CD4-positive, alpha-beta memory T cell (primary cell): Measurements from ENCODE around the gene MICAL1. TPM values are rescaled to one million over a fixed set of nuclear protein-coding genes. Genes with fewer than 3 reads are reported as not detected.
"Not testable (repeated sequence)": the region's sequence is repeated elsewhere in the genome, so short reads cannot be mapped to it uniquely, and the experiment has no call there.

Experiments
- CTCF ChIA-PET: fragments of 350-600 bp; sonication (Branson Sonifier 250); formaldehyde crosslinking; loops from one replicate; lab custom pipeline; 2021; ENCODE audit warnings: inconsistent platforms; ENCODE audit not compliant: partially characterized antibody; lab: Charles Lee
- POLR2A ChIA-PET: fragments of 350-600 bp; sonication (Branson Sonifier 250); formaldehyde crosslinking; loops from one replicate; lab custom pipeline; 2021; ENCODE audit not compliant: partially characterized antibody; lab: Charles Lee
- DNase-seq, 5 donors: peaks; one replicate each; pipeline versions ENCODE4 v3.0.0 to v3.0.0-alpha.2; 2020 to 2022; ENCODE audit warnings: mixed read lengths in 1 of 5
- H3K27ac ChIP-seq: one replicate; pipeline ENCODE4 v1.7.0; 2013; ENCODE audit warnings: low read depth, low read length
- H3K27me3 ChIP-seq: 2 replicates; pipeline ENCODE4 v1.7.0; 2013; ENCODE audit warnings: mild to moderate bottlenecking, low read length, moderate library complexity; ENCODE audit not compliant: insufficient read depth
- H3K36me3 ChIP-seq: 2 replicates; pipeline ENCODE4 v1.7.0; 2013; ENCODE audit warnings: mild to moderate bottlenecking, low read length, moderate library complexity; ENCODE audit not compliant: insufficient read depth
- H3K4me1 ChIP-seq: 2 replicates; pipeline ENCODE4 v1.7.0; 2013; ENCODE audit warnings: mild to moderate bottlenecking, low read length, moderate library complexity; ENCODE audit not compliant: insufficient read depth
- H3K4me3 ChIP-seq, 2 donors: one replicate each; pipeline ENCODE4 v1.7.0; 2013; ENCODE audit warnings: low read length in 2 of 2, mild to moderate bottlenecking in 1 of 2
- H3K9me3 ChIP-seq, 2 donors: one replicate each; pipeline ENCODE4 v1.7.0; 2013; ENCODE audit warnings: low read length in 2 of 2, control low read depth in 1 of 2; ENCODE audit not compliant: control insufficient read depth in 1 of 2
- H3K27ac Mint-ChIP-seq, 7 donors: one replicate each; pipeline ENCODE4 v1.8.0; 2020 to 2021; ENCODE audit warnings: mixed read lengths in 7 of 7, mild to moderate bottlenecking in 6 of 7, inconsistent platforms in 3 of 7, moderate library complexity in 3 of 7
- H3K27me3 Mint-ChIP-seq, 2 donors: one replicate each; pipeline ENCODE4 v1.8.0; 2020 to 2021; ENCODE audit warnings: mixed read lengths in 2 of 2
- H3K36me3 Mint-ChIP-seq, 2 donors: one replicate each; pipeline ENCODE4 v1.8.0; 2020 to 2021; ENCODE audit warnings: mixed read lengths in 2 of 2, inconsistent platforms in 1 of 2, mild to moderate bottlenecking in 1 of 2
- H3K4me1 Mint-ChIP-seq, 4 donors: one replicate each; pipeline ENCODE4 v1.8.0; 2020 to 2021; ENCODE audit warnings: mixed read lengths in 4 of 4, mild to moderate bottlenecking in 1 of 4
- H3K4me3 Mint-ChIP-seq, 8 donors: one replicate each; pipeline ENCODE4 v1.8.0; 2020 to 2021; ENCODE audit warnings: mixed read lengths in 8 of 8, mild to moderate bottlenecking in 7 of 8, moderate library complexity in 6 of 8, inconsistent platforms in 3 of 8
- H3K9me3 Mint-ChIP-seq, 8 donors: one replicate each; pipeline ENCODE4 v1.8.0; 2020 to 2021; ENCODE audit warnings: mixed read lengths in 8 of 8, mild to moderate bottlenecking in 5 of 8, inconsistent platforms in 3 of 8, moderate library complexity in 1 of 8
- intact Hi-C: fragments of 100-400 bp; cut with micrococcal nuclease; formaldehyde crosslinking; loops from one replicate; pipeline ENCODE4 v1.15.1; 2023
- polyA plus RNA-seq, 2 donors: library from polyadenylated mRNA; unstranded; fragments of 300-500 nt; fragmentation: Illumina TruSeq; gene quantifications; one replicate each; pipeline ENCODE4 v1.2.3, GENCODE V29; 2021
- total RNA-seq, 2 experiments: library from RNA; stranded (reverse); gene quantifications; one replicate each; pipeline ENCODE4 v1.2.3, GENCODE V29; 2021

Gene MICAL1
- total and polyA plus RNA-seq, 4 experiments from 2014 or later = 9.0 to 79.3 (median 50.0) TPM

GRCh38 chr6:109461205-109461604, 5.6 kb upstream of the MICAL1 start:
- CTCF ChIA-PET = interaction anchor here (1.5 to 2.2 kb wide), 3 partner anchors 19 to 30 kb away, joined by 5 to 12 read pairs (median 6); no protein-coding TSS in a partner anchor
- Histone ChIP-seq H3K4me1 (peaks cover 55% of the 10 kb centered on the region), H3K36me3 (peaks cover 24% of the 10 kb centered on the region)
- H3K4me3 Mint-ChIP-seq, H3K9me3 ChIP-seq, DNase-seq, H3K9me3 Mint-ChIP-seq, H3K27ac ChIP-seq, H3K4me3 ChIP-seq, H3K27me3 ChIP-seq, intact Hi-C loops, H3K27me3 Mint-ChIP-seq: not testable (repeated sequence)
- Mint-ChIP-seq H3K4me1 (peaks cover 47 to 71% (median 56%) of the 10 kb centered on the region in 4 donors), H3K27ac (peak overlapping the region in 6 of 7 donors; percentile 14 to 70 (median 58)), H3K36me3 (peaks cover 32 to 43% of the 10 kb centered on the region in 2 donors)
- POLR2A ChIA-PET = interaction anchor here (1.4 to 13.4 kb wide), 3 partner anchors 21 to 78 kb away, joined by 3 to 148 read pairs (median 132); partner anchors contain the start of genes CD164 and ZBTB24

GRCh38 chr6:109460161-109460829, 4.7 kb upstream of the MICAL1 start:
- Mint-ChIP-seq H3K4me3 (no peak overlapping the region), H3K9me3 (peaks cover 0 to 3% (median 0%) of the 10 kb centered on the region in 8 donors), H3K36me3 (peaks cover 28 to 34% of the 10 kb centered on the region in 2 donors), H3K27ac (peak overlapping the region; percentile 48 to 91 (median 75)), H3K27me3 (no peaks in the 10 kb centered on the region), H3K4me1 (peaks cover 39 to 64% (median 50%) of the 10 kb centered on the region in 4 donors)
- CTCF ChIA-PET = interaction anchor here (1.1 to 2.6 kb wide), 8 partner anchors 9 to 579 kb away, joined by 4 to 12 read pairs (median 6); partner anchors contain the start of genes CD164 and ZBTB24
- no peak for DNase-seq
- no peak overlapping the region for H3K4me3 ChIP-seq
- H3K4me1 ChIP-seq = peaks cover 55% of the 10 kb centered on the region
- no peak overlapping the region for H3K27ac ChIP-seq
- H3K27me3 ChIP-seq = no peaks in the 10 kb centered on the region
- intact Hi-C loops = no loop called here
- peaks cover 15% of the 10 kb centered on the region for H3K36me3 ChIP-seq
- POLR2A ChIA-PET = interaction anchor here (1.2 to 13.4 kb wide), 4 partner anchors 11 to 77 kb away, joined by 3 to 148 read pairs (median 68); partner anchors contain the start of genes CD164 and ZBTB24
- no peaks in the 10 kb centered on the region for H3K9me3 ChIP-seq

GRCh38 chr6:109458774-109459531, 3.4 kb upstream of the MICAL1 start:
- no peaks in the 10 kb centered on the region for H3K9me3 ChIP-seq
- Mint-ChIP-seq H3K4me3 (peak overlapping the region in 3 of 8 donors; percentile 2 to 24 (median 21)), H3K27ac (peak overlapping the region; percentile 51 to 96 (median 89)), H3K9me3 (peaks cover 0 to 3% (median 0%) of the 10 kb centered on the region in 8 donors), H3K36me3 (peaks cover 20 to 30% of the 10 kb centered on the region in 2 donors), H3K27me3 (no peaks in the 10 kb centered on the region), H3K4me1 (peaks cover 38 to 66% (median 48%) of the 10 kb centered on the region in 4 donors)
- peak overlapping the region in 1 of 2 donors; percentile 11 for H3K4me3 ChIP-seq
- H3K36me3 ChIP-seq = peaks cover 5% of the 10 kb centered on the region
- peak; percentile 28 to 77 (median 46) for DNase-seq
- intact Hi-C loops = loop anchor here (1.0 to 10.0 kb wide), 2 partner anchors 21 to 1356 kb away; partner anchors contain the start of gene CDK19
- H3K27me3 ChIP-seq = no peaks in the 10 kb centered on the region
- CTCF ChIA-PET = interaction anchor here (1.2 to 3.5 kb wide), 4 partner anchors 20 to 271 kb away, joined by 3 to 15 read pairs (median 8); partner anchors contain the start of genes CD164 and ZBTB24
- POLR2A ChIA-PET = interaction anchor here (1.1 to 13.4 kb wide), 5 partner anchors 9 to 76 kb away, joined by 4 to 220 read pairs (median 132); partner anchors contain the start of genes CD164, PPIL6, SMPD2 and ZBTB24
- H3K27ac ChIP-seq = peak overlapping the region; percentile 31
- peaks cover 49% of the 10 kb centered on the region for H3K4me1 ChIP-seq

- Mint-ChIP-seq H3K36me3 (peaks cover 16 to 25% of the 10 kb centered on the region in 2 donors), H3K27me3 (no peaks in the 10 kb centered on the region), H3K4me1 (peaks cover 41 to 69% (median 55%) of the 10 kb centered on the region in 4 donors), H3K9me3 (peaks cover 0 to 3% (median 0%) of the 10 kb centered on the region in 8 donors), H3K27ac (peak overlapping the region; percentile 51 to 96 (median 77)), H3K4me3 (peak overlapping the region in 7 of 8 donors; percentile 28 to 78 (median 59))
- Histone ChIP-seq H3K36me3 (peaks cover 5% of the 10 kb centered on the region), H3K4me1 (peaks cover 61% of the 10 kb centered on the region), H3K27me3 (no peaks in the 10 kb centered on the region), H3K4me3 (no peak overlapping the region), H3K9me3 (no peaks in the 10 kb centered on the region), H3K27ac (no peak overlapping the region)
- no peak for DNase-seq
- ChIA-PET POLR2A (interaction anchor here (1.0 to 13.4 kb wide), 5 partner anchors 9 to 722 kb away, joined by 3 to 220 read pairs (median 132); partner anchors contain the start of genes CD164, CDC40, PPIL6 and SMPD2), CTCF (interaction anchor here (1.5 to 8.6 kb wide), 6 partner anchors 15 to 75 kb away, joined by 3 to 70 read pairs (median 10); partner anchors contain the start of genes CD164, PPIL6, SMPD2 and ZBTB24)
- intact Hi-C loops = loop anchor here (10.0 kb wide), 1 partner anchor 1357 kb away; the partner anchor contains the start of gene CDK19
Observed at GRCh38 chr6:109457562-109457996, 2.0 kb upstream of the MICAL1 start.

GRCh38 chr6:109456710-109457561, 1.4 kb upstream of the MICAL1 start:
- Histone ChIP-seq H3K4me3 (no peak overlapping the region), H3K36me3 (peaks cover 6% of the 10 kb centered on the region), H3K4me1 (peaks cover 67% of the 10 kb centered on the region), H3K27me3 (no peaks in the 10 kb centered on the region), H3K27ac (peak overlapping the region; percentile 56), H3K9me3 (no peaks in the 10 kb centered on the region)
- no peak for DNase-seq
- POLR2A ChIA-PET = interaction anchor here (0.9 to 13.4 kb wide), 11 partner anchors 7 to 723 kb away, joined by 3 to 220 read pairs (median 12); partner anchors contain the start of genes AK9, CD164, CDC40 and FIG4
- intact Hi-C loops = loop anchor here (10.0 kb wide), 1 partner anchor 1358 kb away; the partner anchor contains the start of gene CDK19
- Mint-ChIP-seq H3K4me1 (peaks cover 42 to 70% (median 56%) of the 10 kb centered on the region in 4 donors), H3K27ac (peak overlapping the region; percentile 51 to 96 (median 85)), H3K9me3 (peaks cover 0 to 3% (median 0%) of the 10 kb centered on the region in 8 donors), H3K36me3 (peaks cover 9 to 22% of the 10 kb centered on the region in 2 donors), H3K4me3 (peak overlapping the region; percentile 59 to 83 (median 74)), H3K27me3 (no peaks in the 10 kb centered on the region)
- CTCF ChIA-PET = interaction anchor here (0.7 to 8.6 kb wide), 11 partner anchors 7 to 268 kb away, joined by 3 to 70 read pairs (median 4); partner anchors contain the start of genes PPIL6, SMPD2 and ZBTB24
